Uterus (tissue), 4 donors: ENCODE data around the gene SCFD2. TPM values are rescaled to one million over a fixed set of nuclear protein-coding genes. Genes with fewer than 3 reads are reported as not detected.
"Not testable (repeated sequence)": the region's sequence is repeated elsewhere in the genome, so short reads cannot be mapped to it uniquely, and the experiment has no call there.

Experiments
- DNase-seq, 2 donors: peaks; one replicate each; pipeline ENCODE4 v3.0.0-alpha.2; 2019 to 2020
- H3K27ac ChIP-seq, 2 donors: fragments of 200-600 bp; sonication (generic); 1 replicate in 1 of 2; 2 replicates in 1 of 2; pipeline ENCODE4 v1.5.1; 2016 to 2018
- H3K27me3 ChIP-seq, 2 donors: fragments of 200-600 bp; sonication (generic); one replicate each; pipeline ENCODE4 v1.5.1; 2018 to 2019; ENCODE audit warnings: control low read depth in 1 of 2
- H3K36me3 ChIP-seq, 2 donors: fragments of 200-600 bp; sonication (generic); one replicate each; pipeline ENCODE4 v1.5.1; 2019; ENCODE audit warnings: control low read depth in 1 of 2
- H3K4me1 ChIP-seq, 2 donors: fragments of 200-600 bp; sonication (generic); one replicate each; pipeline ENCODE4 v1.5.1; 2018 to 2019; ENCODE audit warnings: control low read depth in 1 of 2
- H3K4me3 ChIP-seq, 2 donors: fragments of 200-600 bp; sonication (generic); 1 replicate in 1 of 2; 2 replicates in 1 of 2; pipeline ENCODE4 v1.5.1; 2018 to 2019; ENCODE audit warnings: mild to moderate bottlenecking in 1 of 2
- H3K9me3 ChIP-seq, 2 donors: fragments of 200-600 bp; sonication (generic); one replicate each; pipeline ENCODE4 v1.5.1; 2019; ENCODE audit warnings: control low read depth in 1 of 2
- CTCF ChIP-seq, 4 experiments: fragments of 200-600 bp in 2 of 4; fragments of 450-650 bp in 2 of 4; sonication (generic) in 2 of 4; IDR thresholded peaks; one replicate each; pipeline ENCODE4 v1.5.1; 2016 to 2019; ENCODE audit warnings: antibody characterized with exemption in 4 of 4, mild to moderate bottlenecking in 2 of 4, moderate library complexity in 1 of 4
- POLR2A ChIP-seq, 2 donors: fragments of 450-650 bp; IDR thresholded peaks; one replicate each; pipeline ENCODE4 v1.6.1; 2016; ENCODE audit warnings: antibody characterized with exemption in 2 of 2, mild to moderate bottlenecking in 1 of 2, moderate library complexity in 1 of 2
- intact Hi-C: fragments of 100-400 bp; cut with DNase I; formaldehyde crosslinking; loops from one replicate; pipeline ENCODE4 v1.15.1; 2023; ENCODE audit warnings: low total_unique reads
- total RNA-seq, 4 donors: library from RNA; depleted of rRNA in 3 of 4; stranded (reverse); fragments of >200 nt in 3 of 4; gene quantifications; one replicate each; pipeline versions ENCODE4 v1.1.0 to v1.2.4, GENCODE V29; 2014 to 2023
- donor health status: DM: yes; HTN: yes; CAD: no.

Gene SCFD2
- total RNA-seq, 4 donors from 2014 or later, result 19.6 to 36.2 (median 24.5) TPM

DNA sequence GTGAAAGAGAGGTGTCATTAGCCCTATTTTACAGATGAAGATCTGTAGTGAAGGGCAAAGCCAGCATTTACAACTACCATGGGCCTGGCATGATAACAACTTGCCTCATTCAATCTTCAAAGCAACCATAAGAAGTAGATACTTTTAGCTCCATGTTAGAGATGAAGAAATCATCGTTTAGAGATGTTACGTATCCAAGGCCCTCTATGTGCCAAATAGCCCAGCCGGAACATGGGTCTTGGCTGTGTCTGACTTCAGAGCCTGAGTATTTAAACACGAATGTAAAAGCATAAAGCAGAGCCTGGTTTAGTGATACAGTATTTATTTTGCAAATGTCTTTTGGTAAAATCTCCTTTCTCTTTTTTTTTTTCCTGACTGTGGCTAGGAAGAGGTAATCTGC, 306.6 kb downstream of the SCFD2 start:
- no peak for TF ChIP-seq POLR2A (IDR thresholded peaks at IDR 0.05)
- no peak for TF ChIP-seq CTCF (IDR thresholded peaks at IDR 0.05)
- no peak for DNase-seq
- Histone ChIP-seq H3K27ac (no peak overlapping the region), H3K4me3 (no peak overlapping the region), H3K9me3 (no peaks in the 10 kb centered on the region), H3K36me3 (no peaks in the 10 kb centered on the region), H3K27me3 (no peaks in the 10 kb centered on the region), H3K4me1 (no peaks in the 10 kb centered on the region)
- intact Hi-C loops, result no loop called here

DNA sequence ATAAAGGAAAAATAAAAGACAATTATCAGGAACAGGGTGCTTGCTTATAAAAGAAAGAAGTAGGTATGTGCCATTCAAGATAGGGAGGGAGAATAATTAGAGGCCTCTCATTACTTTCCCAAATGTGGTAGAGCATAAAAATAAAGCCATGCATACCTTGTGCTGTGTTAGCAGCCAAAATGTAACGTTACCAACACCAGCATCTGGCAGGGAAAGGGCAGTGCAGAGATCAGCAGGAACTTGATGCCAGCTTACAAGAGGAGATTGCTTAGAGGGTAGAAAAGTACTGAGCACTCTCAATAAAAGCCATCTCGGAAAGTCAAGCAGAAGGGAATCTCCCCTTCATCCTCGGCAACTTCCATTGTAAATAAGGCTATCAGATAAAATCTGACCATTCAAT, 308.2 kb downstream of the SCFD2 start:
- Histone ChIP-seq H3K36me3 (no peaks in the 10 kb centered on the region), H3K4me1 (no peaks in the 10 kb centered on the region), H3K4me3 (no peak overlapping the region), H3K27me3 (no peaks in the 10 kb centered on the region), H3K27ac (no peak overlapping the region), H3K9me3 (no peaks in the 10 kb centered on the region)
- DNase-seq, result no peak
- intact Hi-C loops, result no loop called here
- TF ChIP-seq POLR2A (IDR thresholded peaks at IDR 0.05), result no peak
- TF ChIP-seq CTCF (IDR thresholded peaks at IDR 0.05), result no peak

DNA sequence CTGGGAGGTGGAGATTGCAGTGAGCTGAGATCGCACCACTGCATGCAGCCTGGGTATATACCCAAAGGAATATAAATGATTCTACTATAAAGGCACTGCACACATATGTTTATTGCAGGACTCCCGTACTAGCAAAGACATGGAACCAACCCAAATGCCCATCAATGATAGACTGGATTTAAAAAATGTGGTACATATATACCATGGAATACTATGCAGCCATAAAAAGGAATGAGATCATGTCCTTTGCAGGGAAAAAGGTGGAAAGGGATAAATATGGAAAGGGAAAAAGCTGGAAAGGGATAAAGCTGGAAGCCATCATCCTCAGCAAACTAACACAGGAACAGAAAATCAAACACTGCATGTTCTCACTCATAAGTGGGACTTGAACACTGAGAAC, 308.8 kb downstream of the SCFD2 start:
- H3K36me3 ChIP-seq, H3K9me3 ChIP-seq, H3K4me1 ChIP-seq, DNase-seq, H3K4me3 ChIP-seq, H3K27me3 ChIP-seq, H3K27ac ChIP-seq, intact Hi-C loops: not testable (repeated sequence)

- Histone ChIP-seq H3K27ac (no peak overlapping the region), H3K4me1 (no peaks in the 10 kb centered on the region), H3K9me3 (no peaks in the 10 kb centered on the region), H3K27me3 (no peaks in the 10 kb centered on the region), H3K4me3 (no peak overlapping the region), H3K36me3 (no peaks in the 10 kb centered on the region)
- intact Hi-C loops, result no loop called here
- DNase-seq, result no peak
- TF ChIP-seq CTCF (IDR thresholded peaks at IDR 0.05), result no peak
- TF ChIP-seq POLR2A (IDR thresholded peaks at IDR 0.05), result no peak
Observed at GRCh38 chr4:53055716-53056403, 310.0 kb downstream of the SCFD2 start.

- Histone ChIP-seq H3K9me3 (no peaks in the 10 kb centered on the region), H3K27me3 (no peaks in the 10 kb centered on the region), H3K27ac (no peak overlapping the region), H3K36me3 (no peaks in the 10 kb centered on the region), H3K4me1 (no peaks in the 10 kb centered on the region), H3K4me3 (no peak overlapping the region)
- TF ChIP-seq CTCF (IDR thresholded peaks at IDR 0.05), result no peak
- no peak for TF ChIP-seq POLR2A (IDR thresholded peaks at IDR 0.05)
- no peak for DNase-seq
- intact Hi-C loops, result no loop called here
Observed at GRCh38 chr4:53055274-53055673, 310.6 kb downstream of the SCFD2 start.

GRCh38 chr4:53050361-53050774, 315.5 kb downstream of the SCFD2 start:
- intact Hi-C loops, result no loop called here
- no peak for DNase-seq
- H3K4me1 ChIP-seq, result no peaks in the 10 kb centered on the region
- no peak for TF ChIP-seq POLR2A (IDR thresholded peaks at IDR 0.05)
- no peak for TF ChIP-seq CTCF (IDR thresholded peaks at IDR 0.05)
- H3K9me3 ChIP-seq, result no peaks in the 10 kb centered on the region
- H3K27ac ChIP-seq, result no peak overlapping the region
- no peaks in the 10 kb centered on the region for H3K36me3 ChIP-seq
- H3K4me3 ChIP-seq, result no peak overlapping the region
- no peaks in the 10 kb centered on the region for H3K27me3 ChIP-seq
